Glutamatergic neuron (in vitro differentiated cells): ENCODE measurements around the gene NXPE3. TPM values are rescaled to one million over a fixed set of nuclear protein-coding genes. Genes with fewer than 3 reads are reported as not detected.

Experiments used
- DNase-seq: peaks from one replicate; pipeline ENCODE4 v3.0.0; 2022
- H3K27ac Mint-ChIP-seq: one replicate; pipeline ENCODE4 v1.8.0; 2020; ENCODE audit warnings: mild to moderate bottlenecking, mixed read lengths, inconsistent platforms; ENCODE audit not compliant: unreplicated experiment
- H3K27me3 Mint-ChIP-seq: one replicate; pipeline ENCODE4 v1.8.0; 2020; ENCODE audit warnings: mild to moderate bottlenecking, moderate library complexity, mixed read lengths, inconsistent platforms; ENCODE audit not compliant: unreplicated experiment
- H3K36me3 Mint-ChIP-seq: one replicate; pipeline ENCODE4 v1.8.0; 2020; ENCODE audit warnings: mild to moderate bottlenecking, mixed read lengths, inconsistent platforms; ENCODE audit not compliant: unreplicated experiment
- H3K4me1 Mint-ChIP-seq: one replicate; pipeline ENCODE4 v1.8.0; 2020; ENCODE audit warnings: mild to moderate bottlenecking, low read depth, mixed read lengths, inconsistent platforms; ENCODE audit not compliant: unreplicated experiment
- H3K4me3 Mint-ChIP-seq: one replicate; pipeline ENCODE4 v1.8.0; 2020; ENCODE audit warnings: mild to moderate bottlenecking, mixed read lengths, inconsistent platforms; ENCODE audit not compliant: unreplicated experiment
- H3K9me3 Mint-ChIP-seq: one replicate; pipeline ENCODE4 v1.8.0; 2020; ENCODE audit warnings: mild to moderate bottlenecking, moderate library complexity, mixed read lengths, inconsistent platforms; ENCODE audit not compliant: unreplicated experiment
- CTCF ChIP-seq: fragments of 200-600 bp; sonication (generic); IDR thresholded peaks from one replicate; pipeline ENCODE4 v1.5.0; 2021; ENCODE audit not compliant: partially characterized antibody, unreplicated experiment
- total RNA-seq: library from RNA; stranded (reverse); fragmentation: NEBNext Ultra II Directional; extraction: Animal tissue kit (Norgen Biotek cat#: 25700); gene quantifications from one replicate; pipeline ENCODE4 v1.2.1, GENCODE V29; 2021; ENCODE audit not compliant: unreplicated experiment

Gene NXPE3
- total RNA-seq, 1 donor from 2014 or later, result 29.1 TPM

- peaks cover 7% of the 10 kb centered on the region for H3K4me1 Mint-ChIP-seq
- no peak overlapping the region for H3K4me3 Mint-ChIP-seq
- peaks cover 7% of the 10 kb centered on the region for H3K9me3 Mint-ChIP-seq
- no peak for DNase-seq
- H3K27me3 Mint-ChIP-seq, result peaks cover 3% of the 10 kb centered on the region
- no peaks in the 10 kb centered on the region for H3K36me3 Mint-ChIP-seq
- TF ChIP-seq CTCF, result no peak
- H3K27ac Mint-ChIP-seq, result no peak overlapping the region
These were observed 69.3 kb downstream of the NXPE3 start for GRCh38 chr3:101848326-101848725.

GRCh38 chr3:101848754-101849713 lies 70.0 kb downstream of the NXPE3 start, which contains the start of gene NFKBIZ:
Gene NFKBIZ (plus strand): TSS chr3:101849514. CDS start chr3:101849629, 115 bp downstream.
- Mint-ChIP-seq H3K36me3 (no peaks in the 10 kb centered on the region), H3K9me3 (peaks cover 7% of the 10 kb centered on the region), H3K4me1 (peaks cover 7% of the 10 kb centered on the region), H3K27me3 (peaks cover 3% of the 10 kb centered on the region), H3K4me3 (peak within 1 kb of the TSS; percentile 94), H3K27ac (peak within 1 kb of the TSS; percentile 44)
- DNase-seq, result peak; percentile 93
- no peak for TF ChIP-seq CTCF

- H3K4me3 Mint-ChIP-seq, result peak overlapping the region; percentile 94
- peaks cover 7% of the 10 kb centered on the region for H3K9me3 Mint-ChIP-seq
- H3K27ac Mint-ChIP-seq, result peak overlapping the region; percentile 37
- no peak for TF ChIP-seq CTCF
- peak; percentile 65 for DNase-seq
- peaks cover 3% of the 10 kb centered on the region for H3K27me3 Mint-ChIP-seq
- no peaks in the 10 kb centered on the region for H3K36me3 Mint-ChIP-seq
- H3K4me1 Mint-ChIP-seq, result peaks cover 7% of the 10 kb centered on the region
These were observed 70.8 kb downstream of the NXPE3 start for GRCh38 chr3:101849714-101850245.

GRCh38 chr3:101850246-101851051 lies 71.4 kb downstream of the NXPE3 start:
- peak overlapping the region; percentile 94 for H3K4me3 Mint-ChIP-seq
- no peak for DNase-seq
- H3K27me3 Mint-ChIP-seq, result peaks cover 3% of the 10 kb centered on the region
- no peaks in the 10 kb centered on the region for H3K36me3 Mint-ChIP-seq
- no peak for TF ChIP-seq CTCF
- peaks cover 7% of the 10 kb centered on the region for H3K4me1 Mint-ChIP-seq
- peaks cover 7% of the 10 kb centered on the region for H3K9me3 Mint-ChIP-seq
- H3K27ac Mint-ChIP-seq, result peak overlapping the region; percentile 37
